Stimulated activated memory B cell treated with anti-CD40 and anti-IgM and Interleukin-4, amounts not matched to agents 10 μg/mL and 1 μg/mL and 100 μg/mL, for 72 hours (primary cell): ENCODE measurements around the gene KLHDC4.

ENCODE experiments used
- ATAC-seq: fragments of 150-1000 bp; cut with Tn5 transposase; 2 replicates; pipeline ENCODE4 v1.10.0; 2021
- H3K27ac Mint-ChIP-seq: one replicate; pipeline ENCODE4 v1.8.0; 2022; ENCODE audit warnings: mild to moderate bottlenecking, mixed read lengths
- H3K27me3 Mint-ChIP-seq: one replicate; pipeline ENCODE4 v1.8.0; 2022; ENCODE audit warnings: mixed read lengths
- H3K36me3 Mint-ChIP-seq: one replicate; pipeline ENCODE4 v1.8.0; 2022; ENCODE audit warnings: mixed read lengths
- H3K4me1 Mint-ChIP-seq: one replicate; pipeline ENCODE4 v1.8.0; 2022; ENCODE audit warnings: mixed read lengths
- H3K4me3 Mint-ChIP-seq: one replicate; pipeline ENCODE4 v1.8.0; 2022; ENCODE audit warnings: mild to moderate bottlenecking, moderate library complexity, mixed read lengths
- H3K9me3 Mint-ChIP-seq: one replicate; pipeline ENCODE4 v1.8.0; 2022; ENCODE audit warnings: mixed read lengths

The KLHDC4 gene

DNA sequence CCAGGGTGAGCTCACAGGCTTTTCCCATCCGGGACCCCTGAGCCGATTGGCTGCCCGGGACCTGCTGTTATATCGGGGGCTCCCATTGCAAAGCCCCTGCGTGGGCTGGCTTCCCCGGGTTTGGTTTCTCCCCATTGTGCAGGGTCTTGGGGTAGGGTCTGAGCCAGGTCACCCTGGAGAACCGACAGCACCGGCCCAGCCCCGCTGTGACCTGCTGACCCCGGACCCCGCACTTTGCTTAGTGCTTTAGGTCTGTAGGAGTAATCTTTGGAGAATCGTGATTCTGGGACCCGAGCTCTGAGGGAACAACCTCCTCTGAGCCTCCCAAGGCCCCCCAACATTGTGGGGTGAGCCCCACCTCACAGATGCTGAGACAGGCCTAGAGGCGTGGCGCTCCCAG lies 100.6 kb downstream of the KLHDC4 start:
- Mint-ChIP-seq H3K27me3 (peaks cover 61% of the 10 kb centered on the region), H3K36me3 (no peaks in the 10 kb centered on the region), H3K4me1 (no peaks in the 10 kb centered on the region), H3K4me3 (no peak overlapping the region), H3K27ac (no peak overlapping the region), H3K9me3 (no peaks in the 10 kb centered on the region)
- no peak for ATAC-seq

DNA sequence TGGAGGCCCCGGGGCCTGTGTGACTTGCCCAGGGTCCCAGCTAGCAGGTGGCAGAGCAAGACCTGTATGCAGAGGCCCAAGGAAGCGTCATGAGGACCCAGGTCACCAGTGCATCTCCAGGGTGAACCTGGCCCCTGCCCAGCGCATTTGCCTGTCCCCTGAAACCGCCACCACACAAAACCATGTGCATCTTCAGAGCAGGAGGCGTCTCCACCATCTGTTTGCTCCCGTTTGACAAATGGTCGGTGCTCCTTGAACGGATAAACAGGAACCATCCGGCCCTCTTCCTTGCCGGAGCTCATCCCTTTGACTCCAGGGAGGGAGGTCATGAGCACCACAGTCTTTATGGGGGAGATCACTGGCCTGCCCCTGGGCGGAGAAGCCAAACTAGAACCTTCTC lies 101.0 kb downstream of the KLHDC4 start:
- H3K27ac Mint-ChIP-seq = no peak overlapping the region
- H3K27me3 Mint-ChIP-seq = peaks cover 63% of the 10 kb centered on the region
- no peaks in the 10 kb centered on the region for H3K9me3 Mint-ChIP-seq
- ATAC-seq = no peak
- no peak overlapping the region for H3K4me3 Mint-ChIP-seq
- H3K4me1 Mint-ChIP-seq = no peaks in the 10 kb centered on the region
- H3K36me3 Mint-ChIP-seq = no peaks in the 10 kb centered on the region

DNA sequence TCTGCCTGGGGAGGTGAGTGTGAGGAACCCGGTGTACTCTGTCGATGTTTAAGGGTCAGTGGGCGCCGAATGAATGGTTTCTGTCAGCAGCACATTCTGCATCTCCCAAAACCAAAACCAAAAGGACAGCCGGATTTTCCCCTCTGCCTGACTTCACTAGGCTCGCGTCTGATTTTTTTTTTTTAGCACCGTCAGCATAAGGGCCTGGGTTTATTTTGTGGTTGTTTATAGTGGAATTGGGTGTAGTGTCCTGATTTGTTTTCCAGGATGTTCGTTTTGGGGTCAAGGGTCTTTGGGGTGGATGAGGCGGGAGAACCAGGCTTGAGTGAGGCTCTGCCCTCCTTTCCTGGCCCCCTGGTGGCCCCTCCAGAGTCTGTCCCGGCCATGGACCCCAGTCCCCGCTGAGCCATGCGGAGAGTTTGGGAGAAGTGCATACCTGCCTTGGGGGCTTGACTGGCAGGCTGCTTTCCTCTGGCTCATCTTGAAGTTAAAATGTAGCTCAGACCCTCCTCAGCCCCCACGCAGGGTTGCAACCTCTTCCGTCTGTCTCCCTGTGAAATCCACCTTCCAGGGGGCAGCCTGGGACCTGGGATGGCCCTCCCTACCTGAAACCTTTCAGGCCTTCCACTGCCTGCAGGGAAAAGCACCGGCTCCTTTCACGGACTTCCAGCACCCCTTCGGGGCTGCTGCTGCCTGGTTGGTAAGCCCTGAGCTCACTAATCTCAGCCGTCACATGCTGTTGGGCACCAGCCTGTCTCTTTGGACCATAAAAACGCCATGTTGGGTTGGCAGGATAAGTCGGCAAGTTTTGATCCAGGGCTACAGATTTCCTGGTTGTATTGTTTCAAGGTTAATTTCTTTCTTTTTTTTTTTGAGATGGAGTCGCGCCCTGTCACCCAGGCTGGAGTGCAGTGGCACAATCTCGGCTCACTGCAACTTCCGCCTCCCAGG lies 103.3 kb downstream of the KLHDC4 start:
- H3K4me1 Mint-ChIP-seq = no peaks in the 10 kb centered on the region
- no peak overlapping the region for H3K4me3 Mint-ChIP-seq
- H3K9me3 Mint-ChIP-seq = peaks cover 4% of the 10 kb centered on the region
- peaks cover 56% of the 10 kb centered on the region for H3K27me3 Mint-ChIP-seq
- no peak for ATAC-seq
- peaks cover 6% of the 10 kb centered on the region for H3K36me3 Mint-ChIP-seq
- H3K27ac Mint-ChIP-seq = no peak overlapping the region

DNA sequence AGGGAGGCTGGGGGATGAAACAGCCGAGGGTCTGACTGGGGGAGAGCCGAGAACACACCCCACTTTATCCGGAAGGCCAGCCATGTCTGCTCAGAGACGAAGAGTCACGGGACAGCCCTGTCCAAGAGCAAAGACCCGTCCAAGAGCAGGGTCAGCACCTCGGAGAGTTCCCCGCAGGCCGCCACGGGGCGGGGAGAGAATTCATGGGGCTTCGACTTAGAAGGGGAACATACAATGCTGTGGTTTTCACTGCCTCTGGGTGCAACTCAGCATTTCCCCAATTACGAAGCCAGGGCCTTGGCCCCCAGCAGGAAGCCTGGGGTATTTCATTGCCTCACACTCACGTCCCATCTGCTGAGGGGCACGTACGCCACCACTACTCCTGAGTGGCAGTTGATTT lies 104.2 kb downstream of the KLHDC4 start:
- Mint-ChIP-seq H3K27me3 (peaks cover 63% of the 10 kb centered on the region), H3K4me3 (no peak overlapping the region)
- peak; percentile 63 for ATAC-seq

DNA sequence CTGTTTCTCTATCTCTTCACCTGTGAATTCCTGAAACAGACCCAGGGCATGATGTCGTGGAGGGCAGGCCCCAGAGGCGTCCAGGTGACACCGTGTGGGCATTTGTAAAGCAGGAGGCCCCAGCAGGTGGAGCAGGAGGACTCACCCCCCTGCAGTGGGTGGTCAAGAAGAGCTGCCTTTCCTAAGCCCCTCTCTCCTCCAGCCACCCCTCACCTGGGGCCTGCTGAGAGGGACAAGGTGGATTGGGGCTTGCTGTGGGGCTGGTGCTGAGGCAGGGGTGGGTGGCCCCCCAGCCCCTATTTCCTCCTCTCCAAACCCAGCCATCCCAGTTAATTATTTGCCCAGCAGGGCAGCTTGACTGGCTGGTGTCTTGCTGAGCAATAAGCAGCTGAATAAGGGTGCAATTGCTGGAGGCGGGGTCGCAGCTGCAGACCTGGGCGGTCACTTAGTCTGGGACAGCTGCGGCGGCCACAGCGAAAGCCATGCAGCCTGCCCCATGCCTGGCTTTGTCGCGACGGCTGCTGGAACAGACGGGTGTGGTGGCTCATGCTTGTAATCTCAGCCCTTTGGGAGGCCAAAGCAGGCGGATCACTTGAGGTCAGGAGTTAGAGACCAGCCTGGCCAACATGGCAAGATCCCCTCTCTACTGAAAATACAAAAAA lies 107.1 kb downstream of the KLHDC4 start:
- no peak for ATAC-seq
- no peaks in the 10 kb centered on the region for H3K4me1 Mint-ChIP-seq
- no peak overlapping the region for H3K4me3 Mint-ChIP-seq
- H3K9me3 Mint-ChIP-seq = peaks cover 8% of the 10 kb centered on the region
- H3K27ac Mint-ChIP-seq = no peak overlapping the region
- H3K27me3 Mint-ChIP-seq = peaks cover 69% of the 10 kb centered on the region
- H3K36me3 Mint-ChIP-seq = peaks cover 6% of the 10 kb centered on the region

More for the DNA sequence above, 104.2 kb downstream of the KLHDC4 start:
- peaks cover 8% of the 10 kb centered on the region for H3K9me3 Mint-ChIP-seq
- H3K4me1 Mint-ChIP-seq = no peaks in the 10 kb centered on the region
- H3K36me3 Mint-ChIP-seq = peaks cover 6% of the 10 kb centered on the region
- H3K27ac Mint-ChIP-seq = no peak overlapping the region
